Vagina (tissue), 2 donors: ENCODE results near the gene C22orf39.

Experiments used
- POLR2A ChIP-seq, 2 donors: fragments of 450-650 bp; IDR thresholded peaks; one replicate each; pipeline ENCODE4 v1.6.1; 2017; ENCODE audit warnings: antibody characterized with exemption in 2 of 2, mild to moderate bottlenecking in 2 of 2, moderate library complexity in 2 of 2
- TF ChIP-seq, protein P1 (sequence below), 3 experiments: fragments of 450-650 bp in 2 of 3; fragments of 200-600 bp in 1 of 3; sonication (generic) in 1 of 3; IDR thresholded peaks; one replicate each; pipeline ENCODE4 v1.5.1; 2017 to 2019; ENCODE audit warnings: antibody characterized with exemption in 3 of 3, mild to moderate bottlenecking in 2 of 3, moderate library complexity in 2 of 3

DNA sequence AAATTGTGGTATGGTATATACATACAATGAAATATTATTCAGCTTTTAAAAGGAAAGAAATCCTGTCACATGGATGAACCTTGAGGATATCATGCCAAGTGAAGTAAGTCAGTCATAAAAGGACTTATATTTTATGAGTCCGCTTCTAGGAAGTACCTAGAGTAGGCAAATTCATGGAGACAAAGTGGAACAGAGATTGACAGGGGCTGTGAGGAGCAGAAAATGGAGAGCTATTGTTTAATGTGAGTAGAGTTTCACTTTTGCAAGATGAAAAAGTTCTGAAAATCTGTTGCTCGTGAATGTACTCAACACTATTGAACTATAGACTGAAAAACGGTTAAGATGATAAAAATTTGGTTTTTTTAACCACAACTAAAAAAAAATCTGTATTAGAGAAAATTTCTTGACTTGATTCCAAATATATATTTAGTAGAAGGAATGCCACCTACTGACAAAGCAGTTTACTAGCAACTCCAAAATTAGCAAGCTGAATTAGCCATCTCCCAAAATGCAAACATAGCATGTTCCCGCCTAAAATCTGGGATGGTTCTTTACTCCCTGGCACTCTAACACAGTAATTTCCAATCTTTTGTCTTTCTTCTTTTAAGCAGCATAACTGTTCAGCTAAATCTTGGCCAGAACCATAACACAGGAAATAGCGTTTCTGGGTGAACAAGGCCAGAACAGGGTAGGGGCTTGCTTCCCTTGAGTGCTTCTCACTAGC lies 30.0 kb upstream of the C22orf39 start:
- TF ChIP-seq, protein P1, sequence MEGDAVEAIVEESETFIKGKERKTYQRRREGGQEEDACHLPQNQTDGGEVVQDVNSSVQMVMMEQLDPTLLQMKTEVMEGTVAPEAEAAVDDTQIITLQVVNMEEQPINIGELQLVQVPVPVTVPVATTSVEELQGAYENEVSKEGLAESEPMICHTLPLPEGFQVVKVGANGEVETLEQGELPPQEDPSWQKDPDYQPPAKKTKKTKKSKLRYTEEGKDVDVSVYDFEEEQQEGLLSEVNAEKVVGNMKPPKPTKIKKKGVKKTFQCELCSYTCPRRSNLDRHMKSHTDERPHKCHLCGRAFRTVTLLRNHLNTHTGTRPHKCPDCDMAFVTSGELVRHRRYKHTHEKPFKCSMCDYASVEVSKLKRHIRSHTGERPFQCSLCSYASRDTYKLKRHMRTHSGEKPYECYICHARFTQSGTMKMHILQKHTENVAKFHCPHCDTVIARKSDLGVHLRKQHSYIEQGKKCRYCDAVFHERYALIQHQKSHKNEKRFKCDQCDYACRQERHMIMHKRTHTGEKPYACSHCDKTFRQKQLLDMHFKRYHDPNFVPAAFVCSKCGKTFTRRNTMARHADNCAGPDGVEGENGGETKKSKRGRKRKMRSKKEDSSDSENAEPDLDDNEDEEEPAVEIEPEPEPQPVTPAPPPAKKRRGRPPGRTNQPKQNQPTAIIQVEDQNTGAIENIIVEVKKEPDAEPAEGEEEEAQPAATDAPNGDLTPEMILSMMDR (IDR thresholded peaks at IDR 0.05), result no peak
- no peak for TF ChIP-seq POLR2A (IDR thresholded peaks at IDR 0.05)
